H9 (cell line): ENCODE data around the gene LRMDA. TPM values are rescaled to one million over a fixed set of nuclear protein-coding genes. Genes with fewer than 3 reads are reported as not detected.

Experiments used
- DNase-seq: peaks from one replicate; pipeline ENCODE4 v3.0.0-alpha.2; 2017
- H2AFZ ChIP-seq: one replicate; pipeline ENCODE4 v1.6.1; 2013; ENCODE audit warnings: mild to moderate bottlenecking, low read length, control low read depth, moderate library complexity
- H2AK5ac ChIP-seq: 2 replicates; pipeline ENCODE4 v1.6.1; 2013; ENCODE audit warnings: low read length, control low read depth, mixed read lengths; ENCODE audit not compliant: insufficient read length
- H2BK120ac ChIP-seq: one replicate; pipeline ENCODE4 v1.6.1; 2013; ENCODE audit warnings: low read depth, mild to moderate bottlenecking, low read length, control low read depth, inconsistent platforms; ENCODE audit not compliant: poor library complexity, severe bottlenecking
- H2BK12ac ChIP-seq: 2 replicates; pipeline ENCODE4 v1.6.1; 2013; ENCODE audit warnings: low read length, control low read depth, mixed read lengths, low read depth; ENCODE audit not compliant: insufficient read length
- H2BK15ac ChIP-seq: 2 replicates; pipeline ENCODE4 v1.6.1; 2013; ENCODE audit warnings: low read depth, low read length, control low read depth
- H2BK20ac ChIP-seq: one replicate; pipeline ENCODE4 v1.6.1; 2013; ENCODE audit warnings: low read depth, mild to moderate bottlenecking, low read length, control low read depth, inconsistent platforms; ENCODE audit not compliant: poor library complexity, severe bottlenecking
- H2BK5ac ChIP-seq: 2 replicates; pipeline ENCODE4 v1.6.1; 2013; ENCODE audit warnings: low read length, control low read depth, mixed read lengths; ENCODE audit not compliant: insufficient read length
- H3K14ac ChIP-seq: 2 replicates; pipeline ENCODE4 v1.6.1; 2013; ENCODE audit warnings: low read length, control low read depth; ENCODE audit not compliant: insufficient read depth
- H3K18ac ChIP-seq: 2 replicates; pipeline ENCODE4 v1.6.1; 2013; ENCODE audit warnings: low read depth, mild to moderate bottlenecking, mixed read lengths, low read length, control low read depth; ENCODE audit not compliant: insufficient read length
- H3K23ac ChIP-seq: 2 replicates; pipeline ENCODE4 v1.6.1; 2013; ENCODE audit warnings: low read length, control low read depth, mixed read lengths, low read depth; ENCODE audit not compliant: insufficient read length
- H3K23me2 ChIP-seq: 2 replicates; pipeline ENCODE4 v1.6.1; 2013; ENCODE audit warnings: low read depth, mild to moderate bottlenecking, mixed read lengths, low read length, control low read depth; ENCODE audit not compliant: insufficient read length, poor library complexity, severe bottlenecking
- H3K27ac ChIP-seq: 2 replicates; pipeline ENCODE4 v1.5.1; 2013; ENCODE audit warnings: low read length, control low read depth, mixed read lengths, low read depth; ENCODE audit not compliant: insufficient read length
- H3K27me3 ChIP-seq: 2 replicates; pipeline ENCODE4 v1.6.1; 2013; ENCODE audit warnings: low read length, control low read depth, inconsistent platforms; ENCODE audit not compliant: insufficient read depth
- H3K4ac ChIP-seq: 2 replicates; pipeline ENCODE4 v1.6.1; 2013; ENCODE audit warnings: low read depth, mild to moderate bottlenecking, control low read depth, inconsistent platforms, low read length, moderate library complexity
- H3K4me1 ChIP-seq: 2 replicates; pipeline ENCODE4 v1.6.1; 2013; ENCODE audit warnings: low read length, control low read depth, inconsistent platforms; ENCODE audit not compliant: insufficient read depth
- H3K4me2 ChIP-seq: 2 replicates; pipeline ENCODE4 v1.6.1; 2013; ENCODE audit warnings: low read length, control low read depth, mixed read lengths; ENCODE audit not compliant: insufficient read length, insufficient read depth
- H3K56ac ChIP-seq: 2 replicates; pipeline ENCODE4 v1.6.1; 2013; ENCODE audit warnings: low read depth, mild to moderate bottlenecking, mixed read lengths, low read length, control low read depth; ENCODE audit not compliant: insufficient read length
- H3K79me1 ChIP-seq: 2 replicates; pipeline ENCODE4 v1.6.1; 2013; ENCODE audit warnings: low read depth, mild to moderate bottlenecking, moderate library complexity, low read length, control low read depth, inconsistent platforms; ENCODE audit not compliant: insufficient read depth, poor library complexity, severe bottlenecking
- H3K79me2 ChIP-seq: 2 replicates; pipeline ENCODE4 v1.6.1; 2013; ENCODE audit warnings: low read length, control low read depth, inconsistent platforms; ENCODE audit not compliant: insufficient read depth
- H3K9ac ChIP-seq: 2 replicates; pipeline ENCODE4 v1.6.1; 2013; ENCODE audit warnings: low read length, control low read depth, mixed read lengths; ENCODE audit not compliant: insufficient read length; ENCODE audit errors: extremely low read depth
- H3K9me3 ChIP-seq: one replicate; pipeline ENCODE4 v1.6.1; 2013; ENCODE audit warnings: low read depth, low read length, inconsistent platforms; ENCODE audit not compliant: control insufficient read depth
- H3T11ph ChIP-seq: one replicate; pipeline ENCODE4 v1.6.1; 2013; ENCODE audit warnings: mild to moderate bottlenecking, low read length, control low read depth, inconsistent platforms
- H4K20me1 ChIP-seq: one replicate; pipeline ENCODE4 v1.6.1; 2013; ENCODE audit not compliant: control insufficient read depth, insufficient read length, insufficient read depth
- H4K5ac ChIP-seq: 2 replicates; pipeline ENCODE4 v1.6.1; 2013; ENCODE audit warnings: low read depth, mild to moderate bottlenecking, mixed read lengths, low read length, control low read depth; ENCODE audit not compliant: insufficient read length
- H4K8ac ChIP-seq: replicated peaks from 2 replicates; pipeline ENCODE4 v1.6.1; 2013; ENCODE audit warnings: low read length, control low read depth, mixed read lengths, low read depth; ENCODE audit not compliant: insufficient read length
- H4K91ac ChIP-seq: 2 replicates; pipeline ENCODE4 v1.6.1; 2013; ENCODE audit warnings: low read depth, mild to moderate bottlenecking, moderate library complexity, mixed read lengths, low read length, control low read depth; ENCODE audit not compliant: insufficient read length
- H3K27ac Mint-ChIP-seq, 3 experiments: 2 replicates in 2 of 3; 3 replicates in 1 of 3; pipeline ENCODE4 v1.8.0; 2020 to 2021; ENCODE audit warnings: mixed read lengths in 3 of 3, mild to moderate bottlenecking in 1 of 3, moderate library complexity in 1 of 3
- H3K27me3 Mint-ChIP-seq: 2 replicates; pipeline ENCODE4 v1.8.0; 2021; ENCODE audit warnings: low read depth, mild to moderate bottlenecking, moderate library complexity, mixed read lengths
- H3K36me3 Mint-ChIP-seq, 3 experiments: 2 replicates in 2 of 3; 3 replicates in 1 of 3; pipeline ENCODE4 v1.8.0; 2020 to 2021; ENCODE audit warnings: low read depth in 3 of 3, mixed read lengths in 3 of 3; ENCODE audit not compliant: insufficient read depth in 1 of 3
- H3K4me1 Mint-ChIP-seq, 2 experiments: 2 replicates each; pipeline ENCODE4 v1.8.0; 2020; ENCODE audit warnings: mixed read lengths in 2 of 2
- H3K4me3 Mint-ChIP-seq, 2 experiments: 2 replicates in 1 of 2; 3 replicates in 1 of 2; pipeline ENCODE4 v1.8.0; 2020 to 2021; ENCODE audit warnings: mild to moderate bottlenecking in 2 of 2, mixed read lengths in 2 of 2, moderate library complexity in 1 of 2
- H3K9me3 Mint-ChIP-seq, 2 experiments: 2 replicates in 1 of 2; 3 replicates in 1 of 2; pipeline ENCODE4 v1.8.0; 2020; ENCODE audit warnings: mild to moderate bottlenecking in 2 of 2, mixed read lengths in 2 of 2, moderate library complexity in 1 of 2
- CTCF ChIP-seq: fragments of 200-600 bp; sonication (generic); conservative IDR thresholded peaks from 3 replicates; pipeline ENCODE4 v1.8.0; 2021; ENCODE audit warnings: antibody characterized with exemption, mild to moderate bottlenecking
- WGBS: extraction: QIAGEN DNeasy Blood & Tissue Kit; methylation state at CpG from one replicate; pipeline ENCODE4 v1.1.7; 2013; ENCODE audit warnings: missing lambda C conversion rate, low lambda C conversion rate, mixed read lengths; ENCODE audit not compliant: insufficient read length; ENCODE audit errors: extremely low coverage; 5-methylcytosine and 5-hydroxymethylcytosine counted together
- total RNA-seq: library from RNA; stranded (reverse); gene quantifications from 2 replicates; pipeline ENCODE4 v1.2.1, GENCODE V29; 2021

The LRMDA gene
- total RNA-seq, 1 experiment from 2014 or later = 1.8 TPM

- no peak overlapping the region for H2BK5ac ChIP-seq
- Mint-ChIP-seq H3K27ac (no peak overlapping the region), H3K9me3 (no peaks in the 10 kb centered on the region), H3K4me3 (no peak overlapping the region), H3K27me3 (peaks cover 2% of the 10 kb centered on the region), H3K36me3 (no peaks in the 10 kb centered on the region), H3K4me1 (no peaks in the 10 kb centered on the region)
- H3K27ac ChIP-seq = no peak overlapping the region
- H4K91ac ChIP-seq = no peak overlapping the region
- H3K18ac ChIP-seq = no peak overlapping the region
- H2AFZ ChIP-seq = no peak overlapping the region
- no CpG with 5 or more reads among the region's 4 CpGs for WGBS
- no peak overlapping the region for H3K23ac ChIP-seq
- no peak overlapping the region for H4K5ac ChIP-seq
- no peak overlapping the region for H3T11ph ChIP-seq
- no peak overlapping the region for H3K9ac ChIP-seq
- H3K4ac ChIP-seq = no peak overlapping the region
- no peaks in the 10 kb centered on the region for H3K79me1 ChIP-seq
- no peak overlapping the region for H2AK5ac ChIP-seq
- no peaks in the 10 kb centered on the region for H3K9me3 ChIP-seq
- H3K56ac ChIP-seq = no peak overlapping the region
- no peak for DNase-seq
- no peaks in the 10 kb centered on the region for H3K23me2 ChIP-seq
- H3K14ac ChIP-seq = no peak overlapping the region
- TF ChIP-seq CTCF = no peak
- no peaks in the 10 kb centered on the region for H4K20me1 ChIP-seq
- no peak overlapping the region for H2BK12ac ChIP-seq
- no peak overlapping the region for H2BK15ac ChIP-seq
- H4K8ac ChIP-seq = no peak overlapping the region
- H3K79me2 ChIP-seq = no peaks in the 10 kb centered on the region
- H3K27me3 ChIP-seq = no peaks in the 10 kb centered on the region
- no peak overlapping the region for H3K4me2 ChIP-seq
- H2BK20ac ChIP-seq = no peak overlapping the region
- H2BK120ac ChIP-seq = no peak overlapping the region
- no peaks in the 10 kb centered on the region for H3K4me1 ChIP-seq
These were observed 247.1 kb downstream of the LRMDA start for GRCh38 chr10:75678527-75678926.
